Activated B cell treated with CpG ODN at 0.5 μM for 24 hours (primary cell): Measurements from ENCODE around the gene NCBP3. TPM values are rescaled to one million over a fixed set of nuclear protein-coding genes. Genes with fewer than 3 reads are reported as not detected.

ENCODE experiments used
- ATAC-seq: fragments of 200-7000 bp; cut with Tn5 transposase; one replicate; pipeline ENCODE4 v1.10.0; 2021; ENCODE audit warnings: low read depth, mild to moderate bottlenecking, moderate library complexity
- CTCF ChIA-PET: fragments of 350-600 bp; sonication (Branson Sonifier 250); formaldehyde crosslinking; loops from one replicate; lab custom pipeline; 2021; ENCODE audit warnings: antibody characterized with exemption; lab: Charles Lee
- POLR2A ChIA-PET: fragments of 350-600 bp; sonication (Branson Sonifier 250); formaldehyde crosslinking; loops from one replicate; lab custom pipeline; 2021; ENCODE audit warnings: antibody characterized with exemption; lab: Charles Lee
- DNase-seq: peaks from one replicate; pipeline ENCODE4 v3.0.0; 2022
- H3K27ac Mint-ChIP-seq: one replicate; pipeline ENCODE4 v1.8.0; 2020; ENCODE audit warnings: mixed read lengths
- H3K27me3 Mint-ChIP-seq: one replicate; pipeline ENCODE4 v1.8.0; 2021; ENCODE audit warnings: mixed read lengths
- H3K36me3 Mint-ChIP-seq: one replicate; pipeline ENCODE4 v1.8.0; 2021; ENCODE audit warnings: low read depth, mixed read lengths
- H3K4me1 Mint-ChIP-seq: one replicate; pipeline ENCODE4 v1.8.0; 2021; ENCODE audit warnings: mixed read lengths
- H3K4me3 Mint-ChIP-seq: one replicate; pipeline ENCODE4 v1.8.0; 2020; ENCODE audit warnings: mild to moderate bottlenecking, mixed read lengths
- H3K9me3 Mint-ChIP-seq: one replicate; pipeline ENCODE4 v1.8.0; 2020; ENCODE audit warnings: mixed read lengths
- CTCF ChIP-seq: fragments of 200-600 bp; IDR thresholded peaks from one replicate; pipeline ENCODE4 v1.8.0; 2022; ENCODE audit warnings: antibody characterized with exemption, mild to moderate bottlenecking
- intact Hi-C: fragments of 100-400 bp; cut with micrococcal nuclease; formaldehyde crosslinking; loops from one replicate; pipeline ENCODE4 v1.15.1; 2024
- total RNA-seq: library from RNA; stranded (reverse); gene quantifications from 2 replicates; pipeline ENCODE4 v1.2.3, GENCODE V29; 2022

The NCBP3 gene
- total RNA-seq, 1 donor from 2014 or later, result 49.5 TPM

- H3K36me3 Mint-ChIP-seq, result peaks cover 74% of the 10 kb centered on the region
- no peak overlapping the region for H3K4me3 Mint-ChIP-seq
- no peak overlapping the region for H3K27ac Mint-ChIP-seq
- no peak for TF ChIP-seq CTCF
- no peak for DNase-seq
- CTCF ChIA-PET, result interaction anchor here (0.7 kb wide), 1 partner anchor 26 kb away, joined by 3 read pairs; no protein-coding TSS in a partner anchor
- no peak for ATAC-seq
- H3K27me3 Mint-ChIP-seq, result no peaks in the 10 kb centered on the region
- POLR2A ChIA-PET, result no interaction called here
- intact Hi-C loops, result no loop called here
- H3K4me1 Mint-ChIP-seq, result peaks cover 6% of the 10 kb centered on the region
- H3K9me3 Mint-ChIP-seq, result no peaks in the 10 kb centered on the region
Observed at GRCh38 chr17:3836551-3836950, 9.5 kb downstream of the NCBP3 start.

- H3K27me3 Mint-ChIP-seq, result no peaks in the 10 kb centered on the region
- no peak for TF ChIP-seq CTCF
- no peak overlapping the region for H3K4me3 Mint-ChIP-seq
- ATAC-seq (no peak), DNase-seq (no peak)
- no peaks in the 10 kb centered on the region for H3K9me3 Mint-ChIP-seq
- H3K4me1 Mint-ChIP-seq, result peaks cover 6% of the 10 kb centered on the region
- peaks cover 68% of the 10 kb centered on the region for H3K36me3 Mint-ChIP-seq
- POLR2A ChIA-PET, result no interaction called here
- intact Hi-C loops, result no loop called here
- CTCF ChIA-PET, result no interaction called here
- no peak overlapping the region for H3K27ac Mint-ChIP-seq
Observed at GRCh38 chr17:3835410-3836229, 10.4 kb downstream of the NCBP3 start.

- Mint-ChIP-seq H3K4me3 (no peak overlapping the region), H3K27me3 (no peaks in the 10 kb centered on the region), H3K4me1 (peaks cover 3% of the 10 kb centered on the region), H3K36me3 (peaks cover 65% of the 10 kb centered on the region), H3K9me3 (no peaks in the 10 kb centered on the region), H3K27ac (no peak overlapping the region)
- ChIA-PET POLR2A (interaction anchor here (1.0 kb wide), 1 partner anchor 9 kb away, joined by 4 read pairs; no protein-coding TSS in a partner anchor), CTCF (no interaction called here)
- no peak for TF ChIP-seq CTCF
- DNase-seq (no peak), ATAC-seq (no peak)
- intact Hi-C loops, result no loop called here
Observed at GRCh38 chr17:3834811-3835210, 11.2 kb downstream of the NCBP3 start.

GRCh38 chr17:3828852-3829232 lies 17.2 kb downstream of the NCBP3 start:
- Mint-ChIP-seq H3K36me3 (peaks cover 67% of the 10 kb centered on the region), H3K27ac (no peak overlapping the region), H3K4me3 (no peak overlapping the region), H3K27me3 (no peaks in the 10 kb centered on the region), H3K9me3 (no peaks in the 10 kb centered on the region), H3K4me1 (peaks cover 1% of the 10 kb centered on the region)
- no peak for DNase-seq
- ATAC-seq, result no peak
- TF ChIP-seq CTCF, result no peak
- CTCF ChIA-PET, result interaction anchor here (1.0 to 5.3 kb wide), 7 partner anchors 11 to 147 kb away, joined by 3 to 245 read pairs (median 13); partner anchors contain the start of gene NCBP3
- intact Hi-C loops, result loop anchor here (5.0 kb wide), 2 partner anchors 292 to 782 kb away; no protein-coding TSS in a partner anchor
- POLR2A ChIA-PET, result interaction anchor here (5.1 kb wide), 1 partner anchor 91 kb away, joined by 33 read pairs; no protein-coding TSS in a partner anchor
